ENCODE measurements around the gene NUBP2. TPM values are rescaled to one million over a fixed set of nuclear protein-coding genes. Genes with fewer than 3 reads are reported as not detected.
A peak's percentile ranks its signal among the peaks of the same experiment; 100 is the strongest.

Gene NUBP2
- total and polyA plus RNA-seq, 2 experiments from 2014 or later: 79.4 to 175 TPM

- H3K79me2 ChIP-seq (replicated peaks; ENCODE audit: insufficient read depth): peaks cover 25% of the 10 kb centered on the region
- H3K27ac Mint-ChIP-seq: no peak overlapping the region
- TF ChIP-seq, protein P1, sequence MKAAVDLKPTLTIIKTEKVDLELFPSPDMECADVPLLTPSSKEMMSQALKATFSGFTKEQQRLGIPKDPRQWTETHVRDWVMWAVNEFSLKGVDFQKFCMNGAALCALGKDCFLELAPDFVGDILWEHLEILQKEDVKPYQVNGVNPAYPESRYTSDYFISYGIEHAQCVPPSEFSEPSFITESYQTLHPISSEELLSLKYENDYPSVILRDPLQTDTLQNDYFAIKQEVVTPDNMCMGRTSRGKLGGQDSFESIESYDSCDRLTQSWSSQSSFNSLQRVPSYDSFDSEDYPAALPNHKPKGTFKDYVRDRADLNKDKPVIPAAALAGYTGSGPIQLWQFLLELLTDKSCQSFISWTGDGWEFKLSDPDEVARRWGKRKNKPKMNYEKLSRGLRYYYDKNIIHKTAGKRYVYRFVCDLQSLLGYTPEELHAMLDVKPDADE (IDR thresholded peaks at IDR 0.05): no peak
These were observed 46.1 kb downstream of the NUBP2 start for GRCh38 chr16:1828645-1829410.

DNA sequence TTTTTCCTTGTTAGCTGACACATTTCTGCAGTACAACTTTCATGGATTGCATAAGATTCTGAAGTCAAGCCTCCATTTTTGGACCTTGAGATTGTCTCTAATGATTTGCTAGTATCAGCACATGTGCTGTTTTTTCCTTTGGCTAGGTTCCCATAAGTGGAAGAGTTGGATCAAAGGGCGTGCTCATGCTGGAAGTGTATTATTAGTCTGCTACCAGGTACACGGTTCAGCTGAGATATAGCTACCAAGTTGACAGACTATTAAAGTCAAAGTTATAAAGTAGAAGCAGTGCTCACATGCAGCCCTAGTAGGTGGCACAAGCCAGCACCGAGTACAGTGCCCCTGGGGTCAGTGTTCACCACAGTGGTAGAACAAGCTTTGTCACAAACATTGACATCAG lies 47.5 kb downstream of the NUBP2 start:
- no peak overlapping the region for H3K4me3 ChIP-seq
- no peak for TF ChIP-seq NANOG (IDR thresholded peaks at IDR 0.05; ENCODE audit: borderline replicate concordance)
- no peak for TF ChIP-seq JUNB (IDR thresholded peaks at IDR 0.05; ENCODE audit: unreplicated experiment)
- no peak for TF ChIP-seq STAT1 (IDR thresholded peaks at IDR 0.05; ENCODE audit: unreplicated experiment)
- no peak for TF ChIP-seq CTCF (conservative IDR thresholded peaks at IDR 0.05; ENCODE audit: low read depth in 2 of 2)
- TF ChIP-seq ZNF114 (CRISPR knock-in tag; IDR thresholded peaks at IDR 0.05): no peak
- TF ChIP-seq CREB1 (CRISPR knock-in tag; IDR thresholded peaks at IDR 0.05; ENCODE audit: low read depth): no peak
- TF ChIP-seq, protein P1 (IDR thresholded peaks at IDR 0.05): no peak
- TF ChIP-seq, protein P2, sequence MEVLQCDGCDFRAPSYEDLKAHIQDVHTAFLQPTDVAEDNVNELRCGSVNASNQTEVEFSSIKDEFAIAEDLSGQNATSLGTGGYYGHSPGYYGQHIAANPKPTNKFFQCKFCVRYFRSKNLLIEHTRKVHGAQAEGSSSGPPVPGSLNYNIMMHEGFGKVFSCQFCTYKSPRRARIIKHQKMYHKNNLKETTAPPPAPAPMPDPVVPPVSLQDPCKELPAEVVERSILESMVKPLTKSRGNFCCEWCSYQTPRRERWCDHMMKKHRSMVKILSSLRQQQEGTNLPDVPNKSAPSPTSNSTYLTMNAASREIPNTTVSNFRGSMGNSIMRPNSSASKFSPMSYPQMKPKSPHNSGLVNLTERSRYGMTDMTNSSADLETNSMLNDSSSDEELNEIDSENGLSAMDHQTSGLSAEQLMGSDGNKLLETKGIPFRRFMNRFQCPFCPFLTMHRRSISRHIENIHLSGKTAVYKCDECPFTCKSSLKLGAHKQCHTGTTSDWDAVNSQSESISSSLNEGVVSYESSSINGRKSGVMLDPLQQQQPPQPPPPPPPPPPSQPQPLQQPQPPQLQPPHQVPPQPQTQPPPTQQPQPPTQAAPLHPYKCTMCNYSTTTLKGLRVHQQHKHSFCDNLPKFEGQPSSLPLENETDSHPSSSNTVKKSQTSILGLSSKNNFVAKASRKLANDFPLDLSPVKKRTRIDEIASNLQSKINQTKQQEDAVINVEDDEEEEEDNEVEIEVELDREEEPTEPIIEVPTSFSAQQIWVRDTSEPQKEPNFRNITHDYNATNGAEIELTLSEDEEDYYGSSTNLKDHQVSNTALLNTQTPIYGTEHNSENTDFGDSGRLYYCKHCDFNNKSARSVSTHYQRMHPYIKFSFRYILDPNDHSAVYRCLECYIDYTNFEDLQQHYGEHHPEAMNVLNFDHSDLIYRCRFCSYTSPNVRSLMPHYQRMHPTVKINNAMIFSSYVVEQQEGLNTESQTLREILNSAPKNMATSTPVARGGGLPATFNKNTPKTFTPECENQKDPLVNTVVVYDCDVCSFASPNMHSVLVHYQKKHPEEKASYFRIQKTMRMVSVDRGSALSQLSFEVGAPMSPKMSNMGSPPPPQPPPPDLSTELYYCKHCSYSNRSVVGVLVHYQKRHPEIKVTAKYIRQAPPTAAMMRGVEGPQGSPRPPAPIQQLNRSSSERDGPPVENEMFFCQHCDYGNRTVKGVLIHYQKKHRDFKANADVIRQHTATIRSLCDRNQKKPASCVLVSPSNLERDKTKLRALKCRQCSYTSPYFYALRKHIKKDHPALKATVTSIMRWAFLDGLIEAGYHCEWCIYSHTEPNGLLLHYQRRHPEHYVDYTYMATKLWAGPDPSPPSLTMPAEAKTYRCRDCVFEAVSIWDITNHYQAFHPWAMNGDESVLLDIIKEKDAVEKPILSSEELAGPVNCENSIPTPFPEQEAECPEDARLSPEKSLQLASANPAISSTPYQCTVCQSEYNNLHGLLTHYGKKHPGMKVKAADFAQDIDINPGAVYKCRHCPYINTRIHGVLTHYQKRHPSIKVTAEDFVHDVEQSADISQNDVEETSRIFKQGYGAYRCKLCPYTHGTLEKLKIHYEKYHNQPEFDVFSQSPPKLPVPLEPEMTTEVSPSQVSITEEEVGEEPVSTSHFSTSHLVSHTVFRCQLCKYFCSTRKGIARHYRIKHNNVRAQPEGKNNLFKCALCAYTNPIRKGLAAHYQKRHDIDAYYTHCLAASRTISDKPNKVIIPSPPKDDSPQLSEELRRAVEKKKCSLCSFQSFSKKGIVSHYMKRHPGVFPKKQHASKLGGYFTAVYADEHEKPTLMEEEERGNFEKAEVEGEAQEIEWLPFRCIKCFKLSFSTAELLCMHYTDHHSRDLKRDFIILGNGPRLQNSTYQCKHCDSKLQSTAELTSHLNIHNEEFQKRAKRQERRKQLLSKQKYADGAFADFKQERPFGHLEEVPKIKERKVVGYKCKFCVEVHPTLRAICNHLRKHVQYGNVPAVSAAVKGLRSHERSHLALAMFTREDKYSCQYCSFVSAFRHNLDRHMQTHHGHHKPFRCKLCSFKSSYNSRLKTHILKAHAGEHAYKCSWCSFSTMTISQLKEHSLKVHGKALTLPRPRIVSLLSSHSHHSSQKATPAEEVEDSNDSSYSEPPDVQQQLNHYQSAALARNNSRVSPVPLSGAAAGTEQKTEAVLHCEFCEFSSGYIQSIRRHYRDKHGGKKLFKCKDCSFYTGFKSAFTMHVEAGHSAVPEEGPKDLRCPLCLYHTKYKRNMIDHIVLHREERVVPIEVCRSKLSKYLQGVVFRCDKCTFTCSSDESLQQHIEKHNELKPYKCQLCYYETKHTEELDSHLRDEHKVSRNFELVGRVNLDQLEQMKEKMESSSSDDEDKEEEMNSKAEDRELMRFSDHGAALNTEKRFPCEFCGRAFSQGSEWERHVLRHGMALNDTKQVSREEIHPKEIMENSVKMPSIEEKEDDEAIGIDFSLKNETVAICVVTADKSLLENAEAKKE (CRISPR knock-in tag; IDR thresholded peaks at IDR 0.05): no peak
- TF ChIP-seq EZH2 (IDR thresholded peaks at IDR 0.05; ENCODE audit: low read depth, unreplicated experiment): no peak
- TF ChIP-seq POLR2AphosphoS5 (IDR thresholded peaks at IDR 0.05; ENCODE audit: low read depth): no peak

More at GRCh38 chr16:1828645-1829410, 46.1 kb downstream of the NUBP2 start:
- no peaks in the 10 kb centered on the region for H3K9me2 ChIP-seq (ENCODE audit: insufficient read depth)
- H3K27me3 ChIP-seq (ENCODE audit: insufficient read depth): no peaks in the 10 kb centered on the region
- Mint-ChIP-seq H3K4me1 (peaks cover 9% of the 10 kb centered on the region), H3K27me3 (ENCODE audit: insufficient read depth, low read depth, poor library complexity) (peaks cover 23% of the 10 kb centered on the region), H3K36me3 (ENCODE audit: low read depth) (peaks cover 2% of the 10 kb centered on the region; the same call in 1 of the 3 replicates), H3K9me3 (peaks cover 3% of the 10 kb centered on the region; the same call in 2 of the 3 replicates), H3K4me3 (peak overlapping the region; percentile 91)
- peak overlapping the region; percentile 97; the same call in 1 of the 2 replicates for H3K4me3 ChIP-seq
- peak overlapping the region; percentile 97; the same call in 1 of the 2 replicates for H3K4me2 ChIP-seq
- H4K20me1 ChIP-seq (replicated peaks; ENCODE audit: insufficient read depth): no peaks in the 10 kb centered on the region; the same call in 1 of the 2 replicates
- 0 out of 2 replicates have a peak, but pooled peaks cover 6% of the 10 kb centered on the region for H3F3A ChIP-seq (replicated peaks; ENCODE audit: low read depth)
- no peak for ATAC-seq
- no peaks in the 10 kb centered on the region for H3K36me3 ChIP-seq (ENCODE audit: insufficient read depth)
- H2AFZ ChIP-seq: no peak overlapping the region
- no peak overlapping the region for H3K27ac ChIP-seq (ENCODE audit: low read depth)
- no peak for DNase-seq (ENCODE audit: low spot score)
- peaks cover 17% of the 10 kb centered on the region for H3K4me1 ChIP-seq (ENCODE audit: insufficient read depth)

More for the DNA sequence above, 47.5 kb downstream of the NUBP2 start:
- Mint-ChIP-seq H3K36me3 (ENCODE audit: low read depth) (peaks cover 2% of the 10 kb centered on the region; the same call in 1 of the 3 replicates), H3K4me1 (peaks cover 9% of the 10 kb centered on the region), H3K9me3 (peaks cover 3% of the 10 kb centered on the region; the same call in 2 of the 3 replicates), H3K27me3 (ENCODE audit: insufficient read depth, low read depth, poor library complexity) (peaks cover 25% of the 10 kb centered on the region), H3K27ac (no peak overlapping the region), H3K4me3 (no peak overlapping the region)
- Histone ChIP-seq H3F3A (replicated peaks; ENCODE audit: low read depth) (0 out of 2 replicates have a peak, but pooled peaks cover 6% of the 10 kb centered on the region), H3K27ac (ENCODE audit: low read depth) (no peak overlapping the region), H3K9me2 (ENCODE audit: insufficient read depth) (no peaks in the 10 kb centered on the region), H4K20me1 (replicated peaks; ENCODE audit: insufficient read depth) (no peaks in the 10 kb centered on the region; the same call in 1 of the 2 replicates), H2AFZ (no peak overlapping the region), H3K4me1 (ENCODE audit: insufficient read depth) (peaks cover 17% of the 10 kb centered on the region), H3K27me3 (ENCODE audit: insufficient read depth) (no peaks in the 10 kb centered on the region), H3K4me2 (no peak overlapping the region), H3K36me3 (ENCODE audit: insufficient read depth) (no peaks in the 10 kb centered on the region), H3K79me2 (replicated peaks; ENCODE audit: insufficient read depth) (peaks cover 25% of the 10 kb centered on the region)
- ATAC-seq (no peak), DNase-seq (ENCODE audit: low spot score) (no peak)
